ENCODE measurements around the gene RGS11.

The RGS11 gene

GRCh38 chr16:229731-230281 is 45.9 kb downstream of the RGS11 start:
- no peak for DNase-seq (ENCODE audit: low spot score)

GRCh38 chr16:228852-229730 is 46.7 kb downstream of the RGS11 start, which contains the start of gene LUC7L:
Gene LUC7L, minus strand, starts transcription at chr16:229449. Its CDS starts 110 bp downstream, at chr16:229339.
- DNase-seq (ENCODE audit: low spot score) = peak; percentile 97

- DNase-seq (ENCODE audit: low spot score) = no peak
Observed at GRCh38 chr16:228151-228851, 47.4 kb downstream of the RGS11 start.

- DNase-seq (ENCODE audit: low spot score) = no peak
Observed at GRCh38 chr16:220021-220420, 55.7 kb downstream of the RGS11 start.
